ENCODE measurements around the gene S1PR3.

GRCh38 chr9:89006996-89007967 lies 16.0 kb downstream of the S1PR3 start:
- TF ChIP-seq, protein P1, sequence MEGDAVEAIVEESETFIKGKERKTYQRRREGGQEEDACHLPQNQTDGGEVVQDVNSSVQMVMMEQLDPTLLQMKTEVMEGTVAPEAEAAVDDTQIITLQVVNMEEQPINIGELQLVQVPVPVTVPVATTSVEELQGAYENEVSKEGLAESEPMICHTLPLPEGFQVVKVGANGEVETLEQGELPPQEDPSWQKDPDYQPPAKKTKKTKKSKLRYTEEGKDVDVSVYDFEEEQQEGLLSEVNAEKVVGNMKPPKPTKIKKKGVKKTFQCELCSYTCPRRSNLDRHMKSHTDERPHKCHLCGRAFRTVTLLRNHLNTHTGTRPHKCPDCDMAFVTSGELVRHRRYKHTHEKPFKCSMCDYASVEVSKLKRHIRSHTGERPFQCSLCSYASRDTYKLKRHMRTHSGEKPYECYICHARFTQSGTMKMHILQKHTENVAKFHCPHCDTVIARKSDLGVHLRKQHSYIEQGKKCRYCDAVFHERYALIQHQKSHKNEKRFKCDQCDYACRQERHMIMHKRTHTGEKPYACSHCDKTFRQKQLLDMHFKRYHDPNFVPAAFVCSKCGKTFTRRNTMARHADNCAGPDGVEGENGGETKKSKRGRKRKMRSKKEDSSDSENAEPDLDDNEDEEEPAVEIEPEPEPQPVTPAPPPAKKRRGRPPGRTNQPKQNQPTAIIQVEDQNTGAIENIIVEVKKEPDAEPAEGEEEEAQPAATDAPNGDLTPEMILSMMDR (conservative IDR thresholded peaks at IDR 0.05; ENCODE audit: low read depth, low read length), result no peak
- no peak for TF ChIP-seq EZH2 (IDR thresholded peaks at IDR 0.05; ENCODE audit: borderline replicate concordance, low read depth, low read length, poor library complexity, severe bottlenecking)
